Measurements from ENCODE around the gene EMC8. TPM values are rescaled to one million over a fixed set of nuclear protein-coding genes. Genes with fewer than 3 reads are reported as not detected.
A peak's percentile ranks its signal among the peaks of the same experiment; 100 is the strongest.
"Not testable (repeated sequence)": the region's sequence is repeated elsewhere in the genome, so short reads cannot be mapped to it uniquely, and the experiment has no call there.

Gene EMC8
- total RNA-seq, 1 donor from 2014 or later, result 25.5 TPM

DNA sequence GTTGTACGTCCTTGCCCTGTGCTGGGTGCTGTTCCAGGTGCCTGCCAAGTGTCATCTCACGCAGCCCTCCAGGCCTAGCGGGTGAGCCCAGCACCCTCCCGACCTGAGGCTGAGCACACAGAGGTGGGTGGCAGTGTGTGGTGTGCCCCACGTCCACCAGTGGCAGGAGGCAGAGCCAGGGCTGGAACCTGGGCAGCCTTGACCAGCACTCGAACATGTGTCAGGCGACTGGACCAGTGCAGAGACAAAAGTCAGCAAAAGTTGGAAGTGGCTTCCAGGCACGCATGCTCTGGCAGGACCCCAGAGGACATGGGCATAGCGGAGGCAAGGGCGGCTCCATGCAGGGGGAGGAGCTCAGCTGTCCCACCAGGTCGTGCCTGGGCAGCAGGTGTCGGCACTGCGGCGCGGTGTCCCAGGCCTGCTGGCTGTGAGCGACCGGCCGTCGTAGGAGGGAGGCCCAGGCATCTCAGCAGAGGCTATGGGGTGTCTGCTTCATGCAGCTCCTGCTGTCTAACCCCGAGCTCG, 35.9 kb upstream of the EMC8 start:
- no peak for DNase-seq (ENCODE audit: low read depth)

DNA sequence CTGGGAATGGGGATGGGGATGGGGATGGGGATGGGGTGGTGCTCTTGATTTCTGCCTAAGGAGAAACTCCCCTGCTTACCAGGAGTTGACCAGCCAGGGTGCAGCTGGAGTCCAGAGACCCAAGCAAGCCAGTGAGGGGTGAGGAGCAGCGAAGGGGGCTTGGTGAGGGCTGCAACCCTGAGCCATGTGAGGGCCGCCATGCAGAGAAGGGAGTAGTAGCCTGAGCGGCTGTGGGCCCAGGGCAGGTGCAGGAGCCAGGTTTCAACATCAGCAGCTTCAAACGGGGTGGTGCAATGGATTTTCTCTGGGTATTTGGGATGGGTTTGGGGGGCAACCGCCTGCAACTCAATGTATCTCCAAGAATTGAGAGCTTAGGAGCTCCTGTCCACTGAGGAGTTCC, 35.4 kb upstream of the EMC8 start:
- no peak for DNase-seq (ENCODE audit: low read depth)

DNA sequence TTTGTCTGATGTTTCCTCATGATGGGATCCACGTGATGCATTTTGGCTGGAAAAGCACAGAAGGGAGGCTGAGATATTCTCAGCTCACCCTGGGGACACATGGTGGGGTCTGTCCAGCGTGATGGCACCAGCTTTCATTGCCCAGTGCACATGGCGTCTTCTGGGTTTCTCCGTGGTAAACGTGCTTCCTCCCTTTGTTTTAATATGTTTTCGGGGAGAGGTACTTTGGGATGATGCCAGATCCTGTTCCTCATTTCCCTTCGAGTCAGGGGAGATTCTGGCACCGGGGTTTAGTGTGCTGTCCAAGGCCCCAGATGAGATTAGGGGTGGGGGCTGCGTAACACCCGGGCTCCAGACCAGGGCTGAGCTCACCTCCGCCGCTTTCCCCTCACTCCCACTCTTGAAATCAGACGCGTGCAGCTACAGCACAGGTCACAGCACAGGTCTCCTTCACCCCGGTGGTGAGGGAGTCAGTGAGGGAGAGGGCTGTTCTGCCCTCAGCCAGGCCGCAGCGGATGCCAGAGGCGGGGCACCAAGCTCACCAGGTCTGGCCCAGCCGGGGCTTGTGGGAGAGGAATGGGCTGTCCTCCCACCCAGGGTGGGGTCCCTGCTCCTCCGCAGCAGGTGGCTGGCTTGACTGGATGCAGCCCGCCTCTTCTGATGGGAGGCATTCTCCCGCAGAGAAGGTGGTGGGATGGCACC, 34.0 kb upstream of the EMC8 start:
- DNase-seq (ENCODE audit: low read depth), result no peak

DNA sequence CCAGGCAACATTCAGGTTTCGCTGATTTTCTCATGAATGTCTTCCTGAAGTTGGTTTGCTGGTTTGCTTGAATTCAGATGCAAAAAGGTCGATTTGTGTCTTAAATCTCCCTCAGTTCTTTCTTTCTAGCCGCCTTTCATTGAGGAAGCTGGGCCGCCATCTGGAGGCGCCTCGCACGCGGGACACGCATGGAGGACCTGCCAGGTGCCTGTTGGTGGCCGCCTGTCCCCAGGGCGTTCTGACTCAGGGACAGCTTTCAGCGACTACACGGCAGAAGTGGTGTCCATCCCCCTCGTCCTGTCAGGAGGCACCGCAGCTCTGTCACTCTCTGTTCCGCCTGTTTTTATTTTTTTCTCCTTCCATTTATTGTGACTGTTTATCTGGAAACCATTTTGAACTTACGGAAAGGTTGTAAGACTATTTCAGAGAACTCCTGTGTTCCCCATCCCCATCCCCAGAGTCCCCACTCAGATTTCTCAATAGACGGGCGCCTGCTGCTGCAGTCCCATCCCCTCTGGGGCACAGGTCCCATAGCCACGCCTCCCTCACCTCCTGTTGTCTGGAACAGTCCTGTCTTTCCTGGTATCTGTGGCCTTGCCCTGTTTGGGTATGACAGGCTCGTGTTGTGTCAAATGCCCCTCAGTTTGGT, 33.4 kb upstream of the EMC8 start:
- DNase-seq (ENCODE audit: low read depth), result no peak

DNA sequence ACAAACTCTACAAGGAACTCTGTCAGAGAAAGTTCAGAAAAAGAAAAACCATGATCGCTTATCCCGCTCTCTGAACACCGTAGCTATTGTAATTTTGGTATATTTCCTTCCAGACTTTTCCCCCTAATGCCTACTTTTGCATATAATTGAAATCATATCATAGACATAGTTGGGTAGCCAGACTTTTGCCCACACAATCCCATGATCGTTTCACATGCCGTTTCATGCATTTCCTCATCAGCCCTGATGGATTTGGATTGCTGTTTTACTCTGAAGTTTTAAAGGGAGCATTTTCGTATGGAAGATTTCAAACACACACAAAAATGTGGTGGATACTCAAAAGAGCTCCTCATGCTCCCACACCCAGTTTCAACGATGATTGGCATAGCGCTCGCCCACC, 31.5 kb upstream of the EMC8 start:
- DNase-seq (ENCODE audit: low read depth), result no peak

DNA sequence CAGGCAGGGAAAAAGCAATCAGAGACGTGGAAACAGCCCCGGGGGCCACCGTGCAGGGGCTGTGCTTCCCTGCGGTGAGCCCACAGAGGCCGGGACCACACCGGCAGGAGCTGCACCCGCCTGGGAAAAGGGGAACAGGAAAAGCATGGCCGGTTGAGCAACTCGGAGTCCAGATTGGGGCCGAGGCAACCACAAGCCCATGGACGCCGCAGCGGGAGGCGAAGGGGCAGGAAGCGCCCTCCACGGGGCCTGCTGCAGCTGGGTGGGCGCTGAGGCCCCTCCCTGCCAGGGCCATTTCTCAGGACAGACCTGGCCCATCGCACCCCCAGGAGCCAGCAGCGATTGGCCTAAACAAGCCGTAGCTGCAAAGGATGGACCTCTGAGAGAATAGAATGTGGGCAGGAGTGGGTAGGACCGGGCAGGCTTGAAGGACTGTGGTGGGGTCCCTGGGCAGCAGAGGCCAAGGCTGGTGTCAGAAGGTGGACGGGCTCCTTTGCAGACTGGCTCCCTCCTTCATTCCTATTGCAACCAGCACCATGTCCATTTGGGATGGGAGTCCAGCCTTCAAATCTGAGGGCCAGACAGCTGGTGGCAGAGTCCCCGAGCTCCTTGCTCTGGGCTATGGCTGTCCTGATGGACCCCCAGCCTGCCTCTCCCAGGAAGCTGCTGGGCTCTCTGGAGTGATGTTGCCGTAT, 30.6 kb upstream of the EMC8 start:
- no peak for DNase-seq (ENCODE audit: low read depth)

DNA sequence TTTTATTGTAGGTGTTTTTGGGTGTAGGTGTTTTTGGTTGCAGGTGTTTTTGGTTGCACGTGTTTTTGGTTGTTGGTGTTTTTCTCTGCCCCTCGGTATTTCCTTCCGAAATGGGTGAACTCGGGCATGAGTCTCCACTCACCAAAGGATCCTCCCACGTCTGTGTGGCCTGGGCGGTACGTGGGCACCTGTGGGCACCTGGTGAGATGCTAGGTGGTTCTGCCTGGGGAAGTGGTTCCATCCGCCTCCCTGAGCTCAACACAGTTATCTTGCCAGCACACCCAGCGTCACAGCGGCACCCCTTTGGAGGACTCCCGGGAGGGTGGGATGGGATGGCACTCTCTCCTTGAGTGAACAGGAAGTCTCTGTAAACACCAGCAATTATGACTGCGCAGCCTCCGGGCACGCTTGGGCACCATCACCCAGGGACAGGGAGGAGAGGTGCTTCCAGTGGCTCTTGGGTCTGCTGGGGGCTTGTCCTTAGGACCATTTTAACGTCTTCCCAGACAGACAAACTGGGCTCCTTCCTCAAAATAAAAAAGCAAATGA, 29.9 kb upstream of the EMC8 start:
- DNase-seq (ENCODE audit: low read depth), result no peak

DNA sequence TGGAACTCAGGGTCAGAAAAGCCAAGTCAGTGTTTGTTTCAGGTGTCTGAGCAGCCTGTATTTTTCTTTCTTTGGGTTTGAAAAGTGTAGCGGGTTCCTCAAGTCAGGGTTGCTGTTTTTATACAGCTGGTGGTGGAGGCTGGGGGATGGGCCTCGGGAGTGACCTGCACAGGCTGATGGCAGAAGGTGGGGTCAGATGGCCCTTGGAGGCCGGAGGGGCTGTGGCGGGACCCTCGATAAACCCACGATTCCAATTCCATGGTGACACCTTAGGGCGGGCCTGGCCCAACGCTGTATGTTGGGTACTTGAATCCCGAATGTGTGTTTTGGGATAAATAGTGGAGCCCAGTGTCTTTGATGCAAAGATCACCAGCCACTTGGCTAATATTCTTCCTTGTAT, 28.8 kb upstream of the EMC8 start:
- DNase-seq (ENCODE audit: low read depth), result no peak

DNA sequence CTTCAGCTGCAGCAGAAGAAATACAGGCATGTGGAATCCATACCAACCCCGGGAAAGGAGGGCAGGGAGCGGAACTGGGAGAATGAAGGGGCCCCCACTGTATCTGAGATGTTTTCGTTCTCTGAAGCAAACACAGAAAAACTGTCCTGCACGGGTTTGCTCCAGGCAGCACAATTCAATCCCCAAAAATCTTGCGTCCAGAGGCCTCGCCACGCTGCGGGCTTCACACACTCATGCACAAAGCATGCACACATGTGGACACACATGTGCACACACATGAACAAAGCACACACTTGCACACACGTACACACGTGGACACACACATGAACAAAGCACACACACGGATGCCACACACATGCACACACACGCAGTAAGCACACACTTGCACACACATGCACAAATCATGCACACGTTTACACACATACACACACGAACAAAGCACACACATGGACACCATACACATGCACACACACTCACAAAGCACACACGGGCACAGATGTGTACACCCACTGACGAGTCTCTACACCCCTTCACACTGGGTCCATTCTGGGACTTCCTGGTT, 27.4 kb upstream of the EMC8 start:
- no peak for DNase-seq (ENCODE audit: low read depth)

DNA sequence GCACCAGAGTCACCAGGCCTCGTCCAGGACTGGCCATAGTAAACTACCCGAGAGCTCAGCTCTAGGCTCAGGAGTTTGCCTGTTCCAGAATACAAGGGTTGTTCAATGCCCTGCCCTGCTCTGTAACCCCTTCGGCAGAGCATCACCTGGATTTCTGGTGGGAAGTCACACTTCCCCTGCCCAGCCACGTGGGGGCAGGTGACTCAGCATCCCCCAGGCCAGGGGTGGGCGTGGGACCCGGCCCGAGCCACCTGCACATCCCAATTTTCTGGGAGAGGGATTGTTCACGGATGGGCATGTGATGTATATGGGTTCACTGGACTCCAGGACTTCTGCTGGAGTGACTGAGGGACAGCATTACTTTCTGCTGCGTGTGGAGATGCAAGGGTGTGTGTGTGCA, 26.0 kb upstream of the EMC8 start:
- DNase-seq (ENCODE audit: low read depth), result no peak

DNA sequence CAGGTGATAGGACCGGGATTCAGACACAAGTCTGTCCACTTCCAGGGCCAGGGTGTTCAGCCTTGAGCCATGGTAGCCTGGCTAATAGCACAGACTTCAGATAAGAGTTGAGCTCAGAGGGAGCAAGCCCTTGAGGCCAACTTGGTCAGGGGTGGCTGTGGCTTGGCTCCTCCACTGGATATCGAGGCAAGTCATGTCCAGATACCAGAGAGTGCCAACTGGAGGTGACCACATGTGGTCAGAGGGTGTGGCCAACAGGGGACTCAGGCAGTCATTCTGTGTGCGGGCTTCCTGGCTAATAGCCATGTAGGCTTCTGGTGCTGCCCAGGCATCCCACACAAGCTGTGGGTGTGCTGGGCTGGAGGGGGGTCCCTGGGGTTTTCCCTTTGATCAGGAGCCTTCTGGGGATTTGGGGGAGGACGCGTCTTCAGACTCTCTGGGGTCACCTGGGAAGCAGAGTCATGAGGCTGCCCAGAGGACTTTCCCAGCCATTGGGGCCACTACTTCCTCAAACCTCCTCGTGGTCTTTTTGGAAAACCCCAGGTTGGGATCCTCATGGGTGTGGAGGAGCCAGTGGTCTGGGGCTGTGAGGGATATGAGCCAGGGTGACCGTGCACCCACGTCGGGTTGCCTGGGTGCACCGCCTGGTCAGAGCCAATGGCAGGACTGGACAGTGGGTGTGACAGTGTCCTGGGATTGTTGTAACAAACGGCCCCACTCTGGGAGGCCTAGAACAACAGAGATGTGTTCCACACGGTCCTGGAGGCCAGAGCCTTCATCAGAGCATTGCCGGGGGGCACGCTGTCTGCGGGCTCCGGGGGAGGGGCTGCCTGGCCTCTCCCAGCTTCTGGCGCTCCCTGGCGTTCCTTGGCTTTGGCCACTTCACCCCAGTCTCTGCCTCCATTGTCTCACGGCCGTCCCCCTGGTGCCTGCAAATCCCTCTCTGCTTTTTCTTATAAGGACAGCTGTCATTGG, 25.1 kb upstream of the EMC8 start:
- no peak for DNase-seq (ENCODE audit: low read depth)

DNA sequence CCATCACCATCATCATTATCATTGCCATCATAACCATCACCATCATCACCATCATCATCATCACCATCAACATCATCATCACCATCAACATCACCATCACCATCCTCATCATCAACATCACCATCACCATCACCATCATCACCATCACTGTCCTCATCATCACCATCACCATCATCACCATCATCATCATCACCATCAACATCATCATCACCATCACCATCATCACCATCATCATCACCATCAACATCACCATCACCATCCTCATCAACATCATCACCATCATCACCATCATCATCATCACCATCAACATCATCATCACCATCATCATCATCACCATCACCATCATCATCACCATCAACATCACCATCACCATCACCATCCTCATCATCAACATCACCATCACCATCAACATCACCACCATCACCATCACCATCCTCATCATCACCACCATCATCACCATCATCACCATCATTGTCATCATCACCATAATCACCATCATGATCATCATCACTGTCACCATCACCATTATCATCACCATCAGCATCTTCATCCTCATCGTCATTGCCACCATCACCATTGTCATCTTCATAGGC, 24.1 kb upstream of the EMC8 start:
- no peak for DNase-seq (ENCODE audit: low read depth)

DNA sequence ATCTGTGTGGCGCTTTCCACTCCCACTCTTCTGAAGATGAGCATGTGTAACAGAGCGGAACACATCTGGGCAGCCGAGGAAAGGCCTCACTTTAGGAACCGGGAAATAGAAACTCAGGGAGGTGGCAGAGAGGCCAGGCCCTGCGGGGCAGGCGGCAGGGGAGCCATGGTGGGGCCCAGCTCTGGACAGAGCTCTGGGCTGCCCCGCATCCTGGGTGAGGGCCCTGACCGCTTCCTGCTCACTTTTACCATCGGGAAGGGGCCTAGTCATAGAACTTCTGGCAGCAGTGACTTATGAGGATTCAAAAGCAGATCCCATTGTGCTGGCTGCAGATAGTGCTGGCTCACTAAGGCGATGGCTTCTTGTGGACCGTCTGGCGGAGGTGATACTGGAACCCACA, 22.8 kb upstream of the EMC8 start:
- DNase-seq (ENCODE audit: low read depth), result no peak

DNA sequence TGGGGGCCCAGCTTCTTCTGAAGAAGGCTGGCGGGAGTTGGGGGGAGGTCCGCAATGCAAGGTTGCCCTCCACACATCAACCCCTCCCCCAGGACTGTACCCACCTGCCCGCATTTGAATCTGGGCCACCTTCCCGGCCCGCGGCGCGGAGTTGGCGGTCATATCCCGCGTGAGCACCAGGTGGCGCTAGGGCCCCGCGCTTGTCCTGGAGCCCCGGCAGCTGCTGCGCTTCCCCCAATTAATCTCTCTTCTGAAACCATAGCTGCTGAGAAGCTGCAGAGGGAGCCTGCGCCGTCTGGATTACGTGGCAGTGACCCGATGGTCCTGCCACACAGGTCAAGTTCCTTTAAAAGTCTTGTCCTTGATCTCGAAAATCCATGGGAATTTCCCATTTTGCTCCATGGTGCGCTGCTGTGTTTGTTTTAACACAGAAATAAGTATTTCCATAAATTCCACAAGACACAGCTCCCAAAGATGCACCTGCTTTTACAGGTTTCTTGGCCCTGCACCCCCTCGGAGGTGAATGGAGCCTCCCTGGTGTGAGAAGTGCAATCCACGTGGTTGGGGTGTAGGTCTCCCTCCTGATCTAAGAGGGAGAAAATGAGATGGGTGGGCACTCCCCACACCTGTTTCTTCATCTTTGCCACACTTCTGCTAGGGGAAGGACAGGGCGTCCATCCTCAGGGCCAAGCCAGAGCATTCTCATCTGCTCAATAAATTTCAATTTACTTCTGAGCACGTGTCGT, 22.2 kb upstream of the EMC8 start:
- peak; percentile 50 for DNase-seq (ENCODE audit: low read depth)

DNA sequence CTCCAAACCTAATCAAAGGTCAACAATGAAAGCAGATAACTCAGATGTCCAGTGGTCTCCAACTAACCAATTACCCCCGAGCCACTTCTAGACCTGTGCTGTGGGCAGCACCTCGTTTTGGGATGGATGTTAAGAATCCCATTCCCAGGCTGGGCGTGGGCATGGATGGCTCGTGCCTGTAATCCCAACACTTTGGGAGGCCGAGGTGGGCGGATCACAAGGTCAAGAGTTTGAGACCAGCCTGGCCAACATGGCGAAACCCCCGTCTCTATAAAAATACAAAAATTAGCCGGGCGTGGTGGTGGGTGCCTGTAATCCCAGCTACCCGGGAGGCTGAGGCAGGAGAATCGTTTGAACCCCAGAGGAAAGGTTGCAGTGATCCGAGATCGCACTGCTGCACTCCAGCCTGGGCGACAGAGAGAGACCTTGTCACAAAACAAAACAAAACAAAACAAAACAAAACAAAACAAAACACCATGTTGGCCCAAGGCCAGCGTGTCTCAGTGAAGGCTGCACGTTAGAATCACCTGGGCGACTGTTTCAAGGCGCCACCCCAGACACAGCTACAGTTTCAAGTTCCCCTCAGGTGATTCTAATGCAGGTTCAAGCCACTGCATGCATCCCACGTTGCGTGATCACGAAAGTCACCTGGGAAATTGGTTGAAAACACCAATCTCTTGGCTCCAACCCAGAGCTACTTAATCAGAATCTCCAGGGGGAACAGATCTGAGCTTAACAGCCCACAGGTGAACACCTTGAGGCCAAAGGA, 21.4 kb upstream of the EMC8 start:
- no peak for DNase-seq (ENCODE audit: low read depth)

DNA sequence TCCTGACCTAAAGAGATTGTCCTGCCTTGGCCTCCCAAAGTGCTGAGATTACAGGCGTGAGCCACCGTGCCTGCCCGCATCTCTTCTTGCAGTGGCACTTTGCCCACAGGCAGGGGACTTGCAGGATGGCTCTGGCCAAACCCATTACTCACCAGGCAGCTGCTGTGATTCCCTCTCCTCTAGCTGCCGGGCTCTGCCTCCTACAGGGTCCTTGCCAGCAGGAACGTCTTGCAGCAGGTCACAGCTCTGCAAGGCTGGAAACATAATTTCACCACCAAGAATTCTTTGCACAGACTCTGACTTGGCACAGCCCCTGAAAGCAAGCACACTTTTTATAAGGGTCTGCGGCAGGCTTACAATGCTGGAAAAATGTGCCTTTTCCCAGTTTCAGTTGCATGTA, 20.4 kb upstream of the EMC8 start:
- DNase-seq (ENCODE audit: low read depth), result no peak

DNA sequence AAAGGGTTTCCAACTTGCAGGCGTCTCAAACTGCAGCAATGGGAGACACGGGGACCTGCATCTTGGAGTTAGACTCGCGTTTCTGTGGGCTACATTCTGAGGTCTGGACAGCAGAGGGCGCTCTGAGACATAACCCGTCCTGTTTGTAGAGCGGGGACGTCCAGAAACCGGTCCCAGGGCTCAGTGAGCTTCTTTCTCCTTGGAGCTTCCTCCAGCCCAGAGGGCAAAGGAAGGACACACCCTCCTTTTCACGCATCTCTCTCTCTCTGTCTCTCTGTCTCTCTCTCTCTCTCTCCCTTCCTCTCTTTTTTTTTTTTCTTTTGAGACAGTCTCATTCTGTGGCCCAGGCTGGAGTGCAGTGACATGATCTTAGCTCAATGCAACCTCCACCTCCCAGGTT, 19.9 kb upstream of the EMC8 start:
- DNase-seq (ENCODE audit: low read depth), result peak; percentile 59

DNA sequence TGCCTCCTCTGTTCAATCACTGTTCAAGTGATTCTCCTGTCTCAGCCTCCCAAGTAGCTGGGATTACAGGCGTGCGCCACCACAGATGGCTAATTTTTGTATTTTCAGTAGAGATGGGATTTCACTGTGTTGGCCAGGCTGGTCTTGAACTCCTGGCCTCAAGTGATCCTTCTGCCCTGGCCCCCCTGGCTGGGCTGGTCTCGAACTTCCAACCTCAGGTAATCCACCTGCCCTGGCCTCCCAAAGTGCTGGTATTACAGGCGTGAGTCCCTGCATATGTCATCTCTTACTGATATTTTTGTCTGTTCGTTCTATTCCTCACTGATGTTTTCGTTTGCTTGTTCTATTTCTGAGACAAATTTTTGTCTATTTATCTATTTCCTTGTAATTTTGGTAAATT, 17.9 kb upstream of the EMC8 start:
- not testable (repeated sequence) for DNase-seq (ENCODE audit: low read depth)

DNA sequence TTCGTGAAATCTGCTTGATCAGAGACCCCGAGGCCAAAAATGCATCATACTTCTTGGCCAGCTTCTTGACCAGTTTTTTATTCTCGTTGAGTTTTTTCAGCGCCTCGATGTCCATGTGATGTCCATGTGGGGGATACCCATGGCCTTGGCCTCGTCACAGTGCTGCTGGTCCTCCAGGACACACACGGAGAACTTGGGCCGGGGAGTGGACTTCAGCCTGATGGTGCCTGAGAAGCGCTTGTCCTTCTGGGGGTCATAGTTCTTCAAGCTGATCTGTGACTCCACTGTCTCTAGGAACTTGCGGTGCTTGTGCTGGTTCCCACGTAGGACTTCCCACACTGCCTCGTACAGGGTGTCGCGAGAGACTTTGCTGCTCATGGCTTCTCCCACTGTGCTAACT, 16.8 kb upstream of the EMC8 start:
- no peak for DNase-seq (ENCODE audit: low read depth)
